GM12864 (cell line): ENCODE measurements around the gene BCAS3.
"Not testable (repeated sequence)": the region's sequence is repeated elsewhere in the genome, so short reads cannot be mapped to it uniquely, and the experiment has no call there.

ENCODE experiments used
- DNase-seq: peaks from one replicate; pipeline ENCODE4 v3.0.0-alpha.2; 2011; ENCODE audit warnings: low read depth
- H3K4me3 ChIP-seq: 2 replicates; pipeline ENCODE4 v1.5.1; 2011; ENCODE audit warnings: mild to moderate bottlenecking, low read depth, low read length, control low read depth
- TF ChIP-seq, protein P1 (sequence below): IDR thresholded peaks from 2 replicates; pipeline ENCODE4 v1.5.1; 2011; ENCODE audit warnings: low read depth, mild to moderate bottlenecking, moderate library complexity, low read length, control low read depth, inconsistent platforms; ENCODE audit errors: missing control alignments

BCAS3 gene

DNA sequence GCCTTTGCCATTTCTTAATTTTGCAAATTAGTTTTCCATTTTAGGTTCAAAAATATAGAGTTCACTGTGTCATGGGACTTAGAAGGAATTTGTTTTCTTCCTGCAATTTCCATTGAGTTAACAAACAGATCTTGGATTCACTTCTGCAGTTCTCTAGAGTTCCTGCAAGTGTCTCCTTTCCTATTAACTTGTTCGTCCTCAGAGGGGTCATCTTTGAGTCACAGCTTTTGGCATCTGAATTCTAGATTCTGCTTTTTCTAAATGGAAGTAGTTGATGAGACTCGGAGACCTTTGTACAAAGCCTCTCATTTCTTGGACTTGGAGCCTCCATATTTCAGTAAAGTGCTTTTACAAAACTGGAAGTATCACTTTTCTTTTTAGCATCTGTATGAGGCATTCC is 323.3 kb downstream of the BCAS3 start:
- no peak for DNase-seq
- TF ChIP-seq, protein P1, sequence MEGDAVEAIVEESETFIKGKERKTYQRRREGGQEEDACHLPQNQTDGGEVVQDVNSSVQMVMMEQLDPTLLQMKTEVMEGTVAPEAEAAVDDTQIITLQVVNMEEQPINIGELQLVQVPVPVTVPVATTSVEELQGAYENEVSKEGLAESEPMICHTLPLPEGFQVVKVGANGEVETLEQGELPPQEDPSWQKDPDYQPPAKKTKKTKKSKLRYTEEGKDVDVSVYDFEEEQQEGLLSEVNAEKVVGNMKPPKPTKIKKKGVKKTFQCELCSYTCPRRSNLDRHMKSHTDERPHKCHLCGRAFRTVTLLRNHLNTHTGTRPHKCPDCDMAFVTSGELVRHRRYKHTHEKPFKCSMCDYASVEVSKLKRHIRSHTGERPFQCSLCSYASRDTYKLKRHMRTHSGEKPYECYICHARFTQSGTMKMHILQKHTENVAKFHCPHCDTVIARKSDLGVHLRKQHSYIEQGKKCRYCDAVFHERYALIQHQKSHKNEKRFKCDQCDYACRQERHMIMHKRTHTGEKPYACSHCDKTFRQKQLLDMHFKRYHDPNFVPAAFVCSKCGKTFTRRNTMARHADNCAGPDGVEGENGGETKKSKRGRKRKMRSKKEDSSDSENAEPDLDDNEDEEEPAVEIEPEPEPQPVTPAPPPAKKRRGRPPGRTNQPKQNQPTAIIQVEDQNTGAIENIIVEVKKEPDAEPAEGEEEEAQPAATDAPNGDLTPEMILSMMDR: peak; percentile 3
- no peak overlapping the region for H3K4me3 ChIP-seq

DNA sequence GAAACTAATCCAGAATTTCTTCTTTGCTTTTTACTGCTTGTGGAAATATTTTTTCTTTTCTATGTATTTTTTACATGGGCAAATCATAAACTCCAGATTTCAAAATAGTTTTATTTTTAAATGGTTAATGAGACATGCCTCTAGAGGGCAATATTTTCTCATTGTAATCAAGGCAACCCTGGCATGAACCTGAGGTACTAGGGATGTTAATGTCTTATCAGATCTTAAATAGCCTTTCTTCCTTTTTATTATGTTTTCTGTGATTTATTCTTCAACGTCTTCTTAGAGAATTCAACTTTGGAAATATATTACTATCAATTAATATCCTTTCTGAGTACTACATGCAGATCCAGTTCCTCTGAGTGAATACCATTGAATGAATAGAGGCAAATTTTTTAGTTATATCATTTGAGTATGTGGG is 324.7 kb downstream of the BCAS3 start:
- TF ChIP-seq, protein P1: peak; percentile 27
- H3K4me3 ChIP-seq: no peak overlapping the region
- DNase-seq: no peak

DNA sequence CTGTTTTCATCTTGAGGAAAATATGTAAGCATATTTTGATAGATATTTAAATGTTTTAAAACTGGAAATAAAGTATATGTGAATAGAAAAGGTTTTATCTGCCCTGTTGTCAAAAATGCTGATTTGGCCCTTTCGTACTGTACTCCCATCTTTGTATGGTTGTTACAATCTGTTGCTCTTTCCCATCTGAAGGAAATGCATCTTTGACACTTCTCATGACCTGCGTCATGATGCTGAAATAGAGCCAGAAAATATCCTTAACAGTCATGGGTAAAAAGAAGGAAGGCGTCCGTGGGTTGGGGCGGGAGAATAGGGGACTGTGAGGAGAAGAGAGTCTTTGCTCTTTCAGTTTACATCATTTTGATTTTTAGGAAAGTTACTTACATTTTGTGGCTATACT is 327.7 kb downstream of the BCAS3 start:
- no peak overlapping the region for H3K4me3 ChIP-seq
- DNase-seq: no peak
- TF ChIP-seq, protein P1: no peak

DNA sequence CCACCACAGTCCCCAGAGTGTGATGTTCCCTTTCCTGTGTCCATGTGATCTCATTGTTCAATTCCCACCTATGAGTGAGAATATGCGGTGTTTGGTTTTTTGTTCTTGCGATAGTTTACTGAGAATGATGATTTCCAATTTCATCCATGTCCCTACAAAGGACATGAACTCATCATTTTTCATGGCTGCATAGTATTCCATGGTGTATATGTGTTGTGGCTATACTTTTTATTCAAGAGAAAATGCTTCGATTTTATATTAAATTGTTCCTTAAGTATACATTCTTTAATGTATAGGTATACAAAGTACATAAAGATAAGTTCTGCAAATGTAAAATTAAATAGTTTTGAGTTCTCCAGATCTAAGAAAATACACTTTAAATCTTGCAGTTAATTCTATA is 328.3 kb downstream of the BCAS3 start:
- H3K4me3 ChIP-seq, DNase-seq: not testable (repeated sequence)

DNA sequence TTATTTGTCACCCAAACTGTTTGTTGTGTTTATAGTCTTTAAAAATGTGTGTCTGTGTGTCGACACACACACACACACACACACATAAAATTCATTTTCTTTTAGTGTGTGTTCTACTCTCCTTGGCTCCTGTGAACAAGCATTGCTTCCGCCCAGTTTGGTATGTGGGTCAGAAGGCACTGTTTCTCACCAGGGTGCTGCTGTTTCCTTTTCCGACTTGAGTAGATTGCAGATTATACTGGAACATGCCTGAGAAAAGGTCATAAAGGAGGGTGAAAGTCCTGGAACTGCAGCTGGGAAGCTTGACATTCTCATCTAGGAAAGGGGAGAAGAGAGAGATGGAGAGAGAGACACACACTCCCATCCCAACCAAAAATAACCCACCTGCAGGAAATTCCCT is 330.3 kb downstream of the BCAS3 start:
- no peak overlapping the region for H3K4me3 ChIP-seq
- DNase-seq: no peak

DNA sequence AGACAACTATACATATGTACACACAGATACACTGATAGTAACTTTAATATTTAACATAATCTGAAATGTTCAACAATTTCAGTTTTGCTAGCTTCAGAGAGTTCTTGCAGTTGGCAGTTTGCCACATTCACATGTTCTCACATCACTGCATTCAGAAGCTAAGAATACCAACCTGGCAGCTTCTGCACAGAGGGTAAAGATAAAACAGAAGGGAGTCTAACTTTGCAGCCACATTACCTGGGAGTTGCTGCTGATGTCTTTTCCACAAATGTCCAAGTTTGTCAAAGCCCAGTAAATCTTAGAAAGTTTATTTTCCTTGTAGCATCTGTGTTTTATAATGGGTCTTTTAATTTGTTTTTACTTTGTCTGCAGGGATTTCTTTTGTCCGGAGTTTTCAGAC is 332.0 kb downstream of the BCAS3 start:
- H3K4me3 ChIP-seq: no peak overlapping the region
- TF ChIP-seq, protein P1: no peak
- peak; percentile 24 for DNase-seq

More for the DNA sequence above, 330.3 kb downstream of the BCAS3 start:
- TF ChIP-seq, protein P1: no peak

DNA sequence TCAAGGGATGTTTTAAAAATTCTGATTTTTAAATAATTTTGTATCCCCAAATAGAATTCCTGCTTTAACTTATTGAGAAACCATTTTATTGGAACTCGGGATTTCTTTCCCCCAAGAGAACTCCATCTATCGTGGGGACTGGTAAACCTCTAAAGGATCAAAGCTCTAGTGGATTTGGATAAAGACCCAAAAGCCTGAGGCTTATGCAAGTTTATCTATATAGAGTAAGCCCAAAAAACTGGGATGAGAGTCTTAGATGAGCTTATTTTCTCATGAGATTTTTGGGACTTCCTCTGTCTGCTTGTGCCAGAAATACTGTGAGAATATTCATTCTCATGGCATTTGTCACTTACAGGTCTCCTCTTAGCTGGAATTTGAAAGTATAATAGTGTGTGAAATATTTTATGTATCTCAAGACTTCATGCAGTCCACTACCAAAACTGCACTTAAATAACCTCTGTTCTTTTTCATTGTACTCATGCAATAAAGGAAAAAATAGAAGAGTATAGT is 333.1 kb downstream of the BCAS3 start:
- DNase-seq: no peak
- no peak overlapping the region for H3K4me3 ChIP-seq
- TF ChIP-seq, protein P1: no peak
